ENCODE results near the gene NBAS. TPM values are rescaled to one million over a fixed set of nuclear protein-coding genes. Genes with fewer than 3 reads are reported as not detected.

Gene NBAS
- total RNA-seq, 1 donor from 2014 or later, result 57.6 TPM

DNA sequence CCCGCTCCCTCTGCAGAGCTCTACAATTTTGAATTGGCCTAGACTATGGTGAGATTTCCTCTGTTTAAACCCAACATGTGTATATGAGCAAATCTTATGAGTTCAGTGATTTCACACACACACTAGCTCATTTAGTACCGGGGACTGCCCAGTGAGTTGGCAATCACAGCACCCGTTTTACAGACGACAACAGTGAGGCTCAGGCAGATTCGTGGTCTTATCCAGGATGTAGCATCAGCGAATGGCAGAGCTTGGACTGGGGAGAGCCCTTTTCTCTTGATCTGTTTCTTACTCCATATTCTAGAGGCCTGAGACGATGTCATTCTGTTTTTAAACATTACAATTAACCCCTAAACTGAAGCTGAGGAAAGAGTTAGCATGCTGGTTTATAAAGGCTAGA lies 419.9 kb downstream of the NBAS start:
- Histone ChIP-seq H3K36me3 (ENCODE audit: insufficient read depth, low read length) (no peaks in the 10 kb centered on the region), H3K9ac (ENCODE audit: low read length) (no peak overlapping the region), H3K9me3 (ENCODE audit: insufficient read depth, low read depth, low read length) (no peaks in the 10 kb centered on the region), H3K79me2 (ENCODE audit: insufficient read depth, low read length) (no peaks in the 10 kb centered on the region), H2AFZ (ENCODE audit: low read depth, low read length) (no peak overlapping the region), H3K27ac (ENCODE audit: low read depth, low read length) (no peak overlapping the region), H3K4me3 (ENCODE audit: insufficient read depth, low read depth, low read length) (no peak overlapping the region), H3K4me1 (ENCODE audit: insufficient read depth, low read length) (peaks cover 7% of the 10 kb centered on the region), H4K20me1 (ENCODE audit: insufficient read depth, low read length) (no peaks in the 10 kb centered on the region), H3K4me2 (ENCODE audit: low read length) (no peak overlapping the region), H3K27me3 (ENCODE audit: insufficient read depth, low read length) (no peaks in the 10 kb centered on the region)
- Mint-ChIP-seq H3K9me3 (ENCODE audit: unreplicated experiment) (peaks cover 3% of the 10 kb centered on the region), H3K4me3 (ENCODE audit: unreplicated experiment) (no peak overlapping the region), H3K27me3 (ENCODE audit: low read depth, unreplicated experiment) (no peaks in the 10 kb centered on the region), H3K36me3 (ENCODE audit: low read depth, unreplicated experiment) (no peaks in the 10 kb centered on the region), H3K27ac (ENCODE audit: unreplicated experiment) (no peak overlapping the region), H3K4me1 (ENCODE audit: low read depth, unreplicated experiment) (peaks cover 10% of the 10 kb centered on the region)
- DNase-seq (ENCODE audit: low read depth), result no peak
- TF ChIP-seq EZH2 (IDR thresholded peaks at IDR 0.05; ENCODE audit: insufficient read depth, low read length), result no peak
- TF ChIP-seq, protein P1, sequence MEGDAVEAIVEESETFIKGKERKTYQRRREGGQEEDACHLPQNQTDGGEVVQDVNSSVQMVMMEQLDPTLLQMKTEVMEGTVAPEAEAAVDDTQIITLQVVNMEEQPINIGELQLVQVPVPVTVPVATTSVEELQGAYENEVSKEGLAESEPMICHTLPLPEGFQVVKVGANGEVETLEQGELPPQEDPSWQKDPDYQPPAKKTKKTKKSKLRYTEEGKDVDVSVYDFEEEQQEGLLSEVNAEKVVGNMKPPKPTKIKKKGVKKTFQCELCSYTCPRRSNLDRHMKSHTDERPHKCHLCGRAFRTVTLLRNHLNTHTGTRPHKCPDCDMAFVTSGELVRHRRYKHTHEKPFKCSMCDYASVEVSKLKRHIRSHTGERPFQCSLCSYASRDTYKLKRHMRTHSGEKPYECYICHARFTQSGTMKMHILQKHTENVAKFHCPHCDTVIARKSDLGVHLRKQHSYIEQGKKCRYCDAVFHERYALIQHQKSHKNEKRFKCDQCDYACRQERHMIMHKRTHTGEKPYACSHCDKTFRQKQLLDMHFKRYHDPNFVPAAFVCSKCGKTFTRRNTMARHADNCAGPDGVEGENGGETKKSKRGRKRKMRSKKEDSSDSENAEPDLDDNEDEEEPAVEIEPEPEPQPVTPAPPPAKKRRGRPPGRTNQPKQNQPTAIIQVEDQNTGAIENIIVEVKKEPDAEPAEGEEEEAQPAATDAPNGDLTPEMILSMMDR (IDR thresholded peaks at IDR 0.05; ENCODE audit: insufficient read depth, low read depth, low read length), result no peak
- no peak for FAIRE-seq

DNA sequence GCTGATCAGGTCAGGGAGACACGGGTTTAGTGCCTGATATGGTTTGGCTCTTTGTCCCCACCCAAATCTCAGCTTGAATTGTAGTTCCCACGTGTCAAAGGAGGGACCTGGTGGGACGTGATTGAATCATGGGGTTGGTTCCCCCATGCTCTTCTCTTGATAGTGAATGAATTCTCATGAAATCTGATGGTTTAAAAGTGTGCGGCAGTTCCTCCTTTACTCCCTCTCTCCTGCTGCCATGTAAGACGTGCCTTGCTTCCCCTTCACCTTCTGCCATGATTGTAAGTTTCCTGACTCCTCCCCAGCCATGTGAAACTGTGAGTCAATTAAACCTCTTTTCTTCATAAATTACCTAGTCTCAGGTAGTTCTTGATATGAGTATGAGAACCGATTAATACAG lies 424.5 kb downstream of the NBAS start:
- Histone ChIP-seq H3K27me3 (ENCODE audit: insufficient read depth, low read length) (no peaks in the 10 kb centered on the region), H4K20me1 (ENCODE audit: insufficient read depth, low read length) (no peaks in the 10 kb centered on the region), H2AFZ (ENCODE audit: low read depth, low read length) (no peak overlapping the region), H3K4me1 (ENCODE audit: insufficient read depth, low read length) (no peaks in the 10 kb centered on the region), H3K9me3 (ENCODE audit: insufficient read depth, low read depth, low read length) (no peaks in the 10 kb centered on the region), H3K36me3 (ENCODE audit: insufficient read depth, low read length) (no peaks in the 10 kb centered on the region), H3K27ac (ENCODE audit: low read depth, low read length) (no peak overlapping the region), H3K4me3 (ENCODE audit: insufficient read depth, low read depth, low read length) (no peak overlapping the region), H3K79me2 (ENCODE audit: insufficient read depth, low read length) (no peaks in the 10 kb centered on the region), H3K4me2 (ENCODE audit: low read length) (no peak overlapping the region), H3K9ac (ENCODE audit: low read length) (no peak overlapping the region)
- TF ChIP-seq, protein P1 (IDR thresholded peaks at IDR 0.05; ENCODE audit: insufficient read depth, low read depth, low read length), result no peak
- TF ChIP-seq EZH2 (IDR thresholded peaks at IDR 0.05; ENCODE audit: insufficient read depth, low read length), result no peak
- DNase-seq (ENCODE audit: low read depth) (no peak), FAIRE-seq (no peak)
- Mint-ChIP-seq H3K27ac (ENCODE audit: unreplicated experiment) (no peak overlapping the region), H3K27me3 (ENCODE audit: low read depth, unreplicated experiment) (no peaks in the 10 kb centered on the region), H3K36me3 (ENCODE audit: low read depth, unreplicated experiment) (no peaks in the 10 kb centered on the region), H3K9me3 (ENCODE audit: unreplicated experiment) (peaks cover 3% of the 10 kb centered on the region), H3K4me3 (ENCODE audit: unreplicated experiment) (no peak overlapping the region), H3K4me1 (ENCODE audit: low read depth, unreplicated experiment) (no peaks in the 10 kb centered on the region)

DNA sequence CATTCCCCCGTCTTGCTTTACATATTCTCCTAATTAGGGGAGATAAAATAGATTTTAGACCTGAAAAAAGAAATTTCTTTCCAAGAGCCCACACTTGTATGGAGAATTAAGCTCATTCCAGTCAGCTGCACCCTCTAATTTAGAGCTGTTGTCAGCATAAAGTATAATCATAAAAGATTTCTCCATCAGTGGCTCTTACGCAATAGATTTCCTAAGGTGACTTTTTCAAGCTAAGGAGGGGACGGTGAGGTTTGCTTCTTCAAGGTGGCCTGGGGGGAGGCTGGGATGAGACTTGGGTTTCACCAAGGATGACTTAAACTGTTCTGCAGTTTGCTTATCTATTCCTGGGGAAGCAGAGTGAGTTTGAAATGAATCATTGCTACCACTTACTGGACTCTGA lies 426.2 kb downstream of the NBAS start:
- DNase-seq (ENCODE audit: low read depth) (no peak), FAIRE-seq (no peak)
- Histone ChIP-seq H3K9ac (ENCODE audit: low read length) (no peak overlapping the region), H3K4me3 (ENCODE audit: insufficient read depth, low read depth, low read length) (no peak overlapping the region), H4K20me1 (ENCODE audit: insufficient read depth, low read length) (no peaks in the 10 kb centered on the region), H3K4me2 (ENCODE audit: low read length) (no peak overlapping the region), H3K9me3 (ENCODE audit: insufficient read depth, low read depth, low read length) (no peaks in the 10 kb centered on the region), H3K27me3 (ENCODE audit: insufficient read depth, low read length) (no peaks in the 10 kb centered on the region), H3K27ac (ENCODE audit: low read depth, low read length) (no peak overlapping the region), H2AFZ (ENCODE audit: low read depth, low read length) (no peak overlapping the region), H3K79me2 (ENCODE audit: insufficient read depth, low read length) (no peaks in the 10 kb centered on the region), H3K4me1 (ENCODE audit: insufficient read depth, low read length) (no peaks in the 10 kb centered on the region), H3K36me3 (ENCODE audit: insufficient read depth, low read length) (no peaks in the 10 kb centered on the region)
- Mint-ChIP-seq H3K9me3 (ENCODE audit: unreplicated experiment) (no peaks in the 10 kb centered on the region), H3K4me1 (ENCODE audit: low read depth, unreplicated experiment) (no peaks in the 10 kb centered on the region), H3K4me3 (ENCODE audit: unreplicated experiment) (no peak overlapping the region), H3K27me3 (ENCODE audit: low read depth, unreplicated experiment) (no peaks in the 10 kb centered on the region), H3K27ac (ENCODE audit: unreplicated experiment) (no peak overlapping the region), H3K36me3 (ENCODE audit: low read depth, unreplicated experiment) (no peaks in the 10 kb centered on the region)
- TF ChIP-seq EZH2 (IDR thresholded peaks at IDR 0.05; ENCODE audit: insufficient read depth, low read length), result no peak
- TF ChIP-seq, protein P1 (IDR thresholded peaks at IDR 0.05; ENCODE audit: insufficient read depth, low read depth, low read length), result no peak

Data from astrocyte (in vitro differentiated cells and primary cell).